Right renal pelvis (tissue), 4 donors: ENCODE data around the gene ZNF652. TPM values are rescaled to one million over a fixed set of nuclear protein-coding genes. Genes with fewer than 3 reads are reported as not detected.
"Not testable (repeated sequence)": the region's sequence is repeated elsewhere in the genome, so short reads cannot be mapped to it uniquely, and the experiment has no call there.

Source experiments
- DNase-seq, 4 donors: peaks; one replicate each; pipeline ENCODE4 v3.0.0-alpha.2; 2013; ENCODE audit warnings: low read depth in 4 of 4, low spot score in 3 of 4, missing footprints in 1 of 4
- polyA plus RNA-seq, 4 donors: library from polyadenylated mRNA; unstranded; fragments of 120-200 nt; gene quantifications; one replicate each; pipeline ENCODE4 v1.2.1, GENCODE V29; 2013; ENCODE audit not compliant: insufficient read length in 4 of 4

The ZNF652 gene
- polyA plus RNA-seq, 4 donors: 23.0 to 35.4 (median 28.1) TPM

GRCh38 chr17:49275981-49276380 lies 86.1 kb downstream of the ZNF652 start:
- DNase-seq: not testable (repeated sequence)

DNA sequence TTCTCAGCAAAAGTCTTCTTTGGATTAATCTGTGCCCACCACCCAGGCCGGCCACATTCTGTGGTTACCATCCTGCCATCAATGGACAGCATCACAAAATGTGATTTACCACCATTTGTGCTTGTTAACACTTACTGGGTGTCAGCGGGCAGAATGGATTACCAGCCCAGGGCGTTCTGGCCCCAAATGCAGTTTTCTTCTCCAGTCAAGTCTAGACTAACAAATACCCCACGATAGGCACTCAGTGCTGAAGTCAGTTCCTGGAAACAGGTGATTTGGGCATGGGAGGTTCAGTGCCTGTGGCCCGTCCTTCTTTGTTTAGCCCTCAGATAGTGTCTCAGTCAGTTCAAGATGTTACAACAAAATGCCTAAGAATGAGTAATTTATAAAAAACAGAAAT lies 92.7 kb downstream of the ZNF652 start:
- no peak for DNase-seq

GRCh38 chr17:49267912-49268311 lies 94.1 kb downstream of the ZNF652 start:
- no peak for DNase-seq

GRCh38 chr17:49266233-49266632 lies 95.8 kb downstream of the ZNF652 start:
- no peak for DNase-seq

DNA sequence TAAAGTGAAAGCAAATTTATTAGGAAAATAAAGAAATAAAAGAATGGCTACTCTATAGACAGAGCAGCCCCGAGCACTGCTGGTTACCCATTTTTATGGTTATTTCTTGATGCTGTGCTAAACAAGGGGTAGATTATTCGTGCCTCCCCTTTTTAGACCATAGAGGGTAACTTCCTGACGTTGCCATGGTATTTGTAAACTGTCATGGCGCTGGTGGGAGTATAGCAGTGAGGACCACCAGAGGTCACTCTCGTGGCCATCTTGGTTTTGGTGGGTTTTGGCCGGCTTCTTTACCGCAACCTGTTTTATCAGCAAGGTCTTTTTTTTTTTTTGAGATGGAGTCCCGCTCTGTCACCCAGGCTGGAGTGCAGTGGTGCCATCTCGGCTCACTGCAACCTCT lies 100.5 kb downstream of the ZNF652 start:
- DNase-seq: not testable (repeated sequence)

GRCh38 chr17:49260817-49261291 lies 101.2 kb downstream of the ZNF652 start:
- no peak for DNase-seq

DNA sequence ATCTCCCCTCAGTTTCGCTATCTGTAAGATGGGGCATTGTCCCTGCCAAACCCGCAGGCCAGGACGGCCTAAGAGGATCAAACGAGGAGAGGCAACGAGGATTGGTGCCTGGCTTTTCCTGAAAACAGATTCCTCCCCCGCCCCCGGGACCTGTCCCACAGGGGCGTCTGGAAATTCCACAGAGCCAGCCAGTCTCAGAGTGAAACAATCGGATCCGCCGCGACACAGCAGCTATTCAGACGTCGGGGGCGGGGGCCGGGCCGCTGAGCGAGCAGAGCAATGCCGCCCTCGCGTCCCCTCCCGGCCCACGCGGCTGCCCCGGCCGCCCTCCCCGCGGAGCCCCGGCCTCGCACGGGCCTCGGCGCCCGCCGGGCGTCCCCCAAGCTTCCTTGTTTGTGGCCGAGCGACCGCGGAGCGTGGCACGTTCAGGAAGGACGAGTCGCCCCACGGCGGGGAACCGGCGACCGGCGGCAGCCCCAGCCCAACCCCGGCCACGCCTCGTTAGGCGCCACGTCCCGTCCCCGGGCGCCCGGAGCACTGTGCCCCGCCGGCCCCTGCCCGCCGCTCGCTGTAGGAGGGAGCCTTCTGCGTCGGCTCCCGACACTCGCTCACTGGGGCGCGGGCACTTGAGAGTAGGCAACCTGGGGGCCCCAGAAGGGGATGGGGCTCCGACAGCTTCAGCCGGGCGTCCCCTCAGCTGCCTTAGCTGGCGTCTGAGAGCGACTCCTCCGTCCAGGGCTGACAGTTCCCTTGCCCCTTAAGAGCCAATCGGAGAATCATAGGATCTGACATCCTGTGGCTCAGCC lies 101.8 kb downstream of the ZNF652 start:
- DNase-seq: peak in 3 of 4 donors; percentile 27 to 54 (median 31)

- no peak for DNase-seq
Measured at GRCh38 chr17:49259663-49260010, 102.4 kb downstream of the ZNF652 start.

DNA sequence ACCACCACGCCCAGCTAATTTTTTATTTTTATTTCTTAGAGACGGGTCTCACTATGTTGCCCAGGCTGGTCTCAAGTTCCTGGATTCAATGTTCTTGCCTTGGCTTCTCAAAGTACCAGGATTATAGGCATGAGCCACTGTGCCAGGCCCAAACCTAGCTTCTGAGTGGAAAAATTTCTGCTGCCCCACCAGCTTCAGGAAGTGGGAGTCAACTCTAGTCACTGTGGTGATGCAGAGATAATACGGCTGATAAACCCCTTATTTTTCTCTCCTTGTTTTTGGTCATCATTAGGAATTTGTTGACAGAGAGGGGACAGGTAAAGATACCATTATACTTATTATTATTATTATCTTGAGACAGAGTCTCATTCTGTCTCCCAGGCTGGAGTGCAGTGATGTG lies 103.7 kb downstream of the ZNF652 start:
- no peak for DNase-seq

- no peak for DNase-seq
Measured at GRCh38 chr17:49255125-49255524, 106.9 kb downstream of the ZNF652 start.

DNA sequence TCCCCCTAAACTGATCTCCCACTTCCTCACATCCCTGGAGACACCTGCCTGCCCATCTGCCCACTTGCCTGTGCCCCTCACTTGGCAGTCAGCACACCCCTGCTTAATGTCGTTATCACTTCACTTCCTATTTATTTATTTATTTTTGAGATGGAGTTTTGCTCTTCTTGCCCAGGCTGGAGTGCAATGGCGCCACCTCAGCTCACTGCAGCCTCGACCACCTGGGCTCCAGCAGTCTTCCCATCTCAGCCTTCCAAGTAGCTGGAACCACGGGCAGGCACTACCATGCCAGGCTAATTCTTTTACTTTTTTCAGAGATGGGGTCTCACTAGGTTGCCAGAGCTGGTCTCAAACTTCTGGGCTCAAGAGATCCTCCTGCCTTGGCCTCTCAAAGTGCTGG lies 108.0 kb downstream of the ZNF652 start:
- DNase-seq: no peak

- no peak for DNase-seq
Measured at GRCh38 chr17:49252148-49252695, 109.8 kb downstream of the ZNF652 start.

GRCh38 chr17:49249890-49250522 lies 112.0 kb downstream of the ZNF652 start:
- DNase-seq: no peak

DNA sequence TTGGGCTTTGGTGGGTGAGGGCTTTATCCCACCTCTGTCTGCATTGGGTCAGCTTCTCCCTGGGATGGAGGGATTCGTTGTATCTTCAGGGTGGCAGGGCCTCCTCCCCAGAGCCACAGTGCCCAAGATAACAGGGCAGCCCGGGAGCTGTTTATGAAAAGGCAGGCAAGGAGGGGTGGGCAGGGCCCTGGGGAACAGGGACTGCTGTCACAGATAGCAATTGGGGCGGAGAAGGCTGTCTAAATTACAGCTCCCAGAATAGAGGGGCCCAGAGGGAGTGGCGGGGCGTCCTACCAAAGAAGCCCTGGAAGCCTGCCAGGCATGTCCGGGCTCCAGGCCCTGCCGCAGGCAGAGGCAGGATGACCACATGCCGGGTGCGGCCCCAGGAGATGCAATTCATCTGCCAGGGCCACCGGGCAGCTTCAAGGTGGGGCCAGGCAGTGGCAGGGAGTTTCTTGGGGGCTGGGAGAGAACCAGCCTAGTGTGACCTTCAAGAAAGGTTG lies 112.7 kb downstream of the ZNF652 start:
- DNase-seq: no peak

- no peak for DNase-seq
Measured at GRCh38 chr17:49247944-49248343, 114.1 kb downstream of the ZNF652 start.

DNA sequence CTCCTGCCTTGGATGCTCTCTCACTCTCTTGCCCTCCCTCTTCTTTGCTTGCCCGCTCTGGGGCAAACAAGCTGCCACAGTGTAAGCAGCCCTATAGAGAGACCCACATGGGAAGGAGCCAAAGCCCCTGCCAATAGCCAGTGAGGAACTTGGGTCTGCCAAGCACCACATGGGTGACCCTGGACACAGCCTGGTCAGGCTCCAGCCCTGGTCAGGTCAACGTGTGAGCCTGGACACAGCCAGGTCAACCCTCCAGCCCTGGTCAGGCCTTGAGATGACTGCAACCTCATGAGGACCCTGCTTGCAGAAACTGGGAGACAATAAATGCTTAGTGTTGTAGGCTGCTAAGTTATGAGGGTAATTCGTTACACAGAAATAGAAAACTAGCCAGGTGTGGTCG lies 117.2 kb downstream of the ZNF652 start:
- DNase-seq: no peak

Other genes with a start within 250 kb of the ZNF652 start
- 1 to 10 TPM in 1 of 4 donors, under 1 TPM in 3; 0.38 to 1.5 (median 0.75) TPM for gene B4GALNT2, start 229.5 kb downstream of the ZNF652 start, polyA plus RNA-seq
- 1 to 10 TPM; 1.8 to 2.8 (median 1.8) TPM for gene GNGT2, start 151.7 kb downstream of the ZNF652 start, polyA plus RNA-seq
- gene ABI3, start 151.5 kb downstream of the ZNF652 start, polyA plus RNA-seq: 1 to 10 TPM; 5.1 to 6.5 (median 6.5) TPM
- gene PHOSPHO1, start 131.5 kb downstream of the ZNF652 start, polyA plus RNA-seq: 1 to 10 TPM in 3 of 4 donors, under 1 TPM in 1; 1.00 to 2.9 (median 2.1) TPM
- 100 to 1,000 TPM; 235 to 261 (median 240) TPM for gene PHB1, start 52.6 kb upstream of the ZNF652 start, polyA plus RNA-seq
- gene NGFR, start 133.0 kb upstream of the ZNF652 start, polyA plus RNA-seq: 1 to 10 TPM; 5.7 to 9.0 (median 6.2) TPM
- gene NXPH3, start 213.6 kb upstream of the ZNF652 start, polyA plus RNA-seq: 1 to 10 TPM; 1.1 to 1.5 (median 1.3) TPM